Heart right ventricle (tissue), 16 donors: Measurements from ENCODE around the gene LRRC61. TPM values are rescaled to one million over a fixed set of nuclear protein-coding genes. Genes with fewer than 3 reads are reported as not detected.

ENCODE experiments used
- ATAC-seq, 8 donors: fragments of 200-7000 bp; cut with Tn5 transposase; one replicate each; pipeline ENCODE4 v1.9.1; 2020; ENCODE audit warnings: mild to moderate bottlenecking in 8 of 8, moderate library complexity in 8 of 8, moderate number of reproducible peaks in 1 of 8
- DNase-seq, 2 donors: peaks; one replicate each; pipeline ENCODE4 v3.0.0-alpha.2; 2020
- H3K27ac ChIP-seq, 10 donors: fragments of 200-600 bp; sonication (generic) in 2 of 10; one replicate each; pipeline versions ENCODE4 v1.5.0 to v1.8.0; 2020 to 2022; ENCODE audit warnings: mild to moderate bottlenecking in 3 of 10
- H3K27me3 ChIP-seq, 7 donors: fragments of 200-600 bp; one replicate each; pipeline ENCODE4 v1.8.0; 2021 to 2022; ENCODE audit warnings: mild to moderate bottlenecking in 2 of 7
- H3K36me3 ChIP-seq, 9 donors: fragments of 200-600 bp; sonication (generic) in 1 of 9; one replicate each; pipeline versions ENCODE4 v1.5.0 to v1.8.0; 2020 to 2022; ENCODE audit warnings: mild to moderate bottlenecking in 2 of 9
- H3K4me1 ChIP-seq, 9 donors: fragments of 200-600 bp; sonication (generic) in 1 of 9; one replicate each; pipeline versions ENCODE4 v1.5.0 to v1.8.0; 2020 to 2022; ENCODE audit warnings: mild to moderate bottlenecking in 4 of 9
- H3K4me3 ChIP-seq, 10 donors: fragments of 200-600 bp; sonication (generic) in 2 of 10; one replicate each; pipeline versions ENCODE4 v1.5.0 to v1.8.0; 2020 to 2022; ENCODE audit warnings: mild to moderate bottlenecking in 7 of 10, moderate library complexity in 2 of 10
- H3K9me3 ChIP-seq, 11 donors: fragments of 200-600 bp in 10 of 11; sonication (generic) in 2 of 11; one replicate each; pipeline versions ENCODE4 v1.5.0 to v1.8.0; 2013 to 2022; ENCODE audit warnings: mild to moderate bottlenecking in 2 of 11, control low read depth in 1 of 11, moderate library complexity in 1 of 11
- WGBS, 2 donors: extraction: QIAGEN DNeasy Blood & Tissue Kit; methylation state at CpG; one replicate each; pipeline ENCODE4 v1.1.7; 2013; ENCODE audit warnings: inconsistent platforms in 1 of 2; 5-methylcytosine and 5-hydroxymethylcytosine counted together
- intact Hi-C, 10 donors: fragments of 100-400 bp; cut with DNase I; formaldehyde crosslinking; loops; one replicate each; pipeline versions ENCODE4 v1.11.1 to v1.14.2; 2022
- polyA plus RNA-seq, 2 donors: library from polyadenylated mRNA; stranded (reverse); fragments of 200-250 nt; gene quantifications; one replicate each; pipeline ENCODE4 v1.2.3, GENCODE V29; 2013
- total RNA-seq, 10 donors: library from RNA; stranded (reverse); fragmentation: NEBNext Ultra II Directional in 3 of 10; extraction: Animal tissue kit (Norgen Biotek cat#: 25700) in 3 of 10; gene quantifications; one replicate each; pipeline versions ENCODE4 v1.2.1 to v1.2.4, GENCODE V29; 2021 to 2023
- TF ChIP-seq, protein P1 (sequence below), 9 donors: fragments of 200-600 bp; sonication (generic) in 2 of 9; IDR thresholded peaks; one replicate each; pipeline versions ENCODE4 v1.5.0 to v1.8.0; 2021 to 2022; ENCODE audit warnings: antibody characterized with exemption in 9 of 9, mild to moderate bottlenecking in 5 of 9, moderate library complexity in 1 of 9
- donor health status: Arrhythmogenic right ventricular cardiomyopathy.
- donor health status: ischemic (EF 13 %, LVEDD 7.1; RV severe dilation, severe dysfunction).
- donor health status: healthy with polysubstance abuse.
- donor health status: DM: no; HTN: yes; CAD: no.
- donor health status: DM: no; HTN: no; CAD: no.
- donor health status: ischemic (EF 25% LVEDD 6.9; RV normal size, moderate dysfunction).
- donor health status: ischemic (EF 25% LVEDD 5.7; RV mildly dilated, moderate dysfunction).
- donor health status: healthy.
- donor health status: DM: yes; HTN: yes; CAD: no.
- donor health status: Ischemic cardiomyopathy.
- donor health status: ischemic (EF 35%, LVEDD 5.7; RV mildly dilated, moderate dysfunction).
- donor health status: nonischemic (EF 11% LVEDD 7.7; RV severe dilation, severe dysfunction).
- donor health status: DM: yes; HTN: yes; CAD: no.
- donor health status: PGD.
- donor health status: ischemic (EF 29% LVEDD 5.4; RV normal size, mild dysfunction).
- donor health status: nonischemic (EF 23%, LVEDD 6.1; RV moderate dilation, normal function).

Gene LRRC61
- total and polyA plus RNA-seq, 12 donors = 1.2 to 6.4 (median 3.9) TPM

DNA sequence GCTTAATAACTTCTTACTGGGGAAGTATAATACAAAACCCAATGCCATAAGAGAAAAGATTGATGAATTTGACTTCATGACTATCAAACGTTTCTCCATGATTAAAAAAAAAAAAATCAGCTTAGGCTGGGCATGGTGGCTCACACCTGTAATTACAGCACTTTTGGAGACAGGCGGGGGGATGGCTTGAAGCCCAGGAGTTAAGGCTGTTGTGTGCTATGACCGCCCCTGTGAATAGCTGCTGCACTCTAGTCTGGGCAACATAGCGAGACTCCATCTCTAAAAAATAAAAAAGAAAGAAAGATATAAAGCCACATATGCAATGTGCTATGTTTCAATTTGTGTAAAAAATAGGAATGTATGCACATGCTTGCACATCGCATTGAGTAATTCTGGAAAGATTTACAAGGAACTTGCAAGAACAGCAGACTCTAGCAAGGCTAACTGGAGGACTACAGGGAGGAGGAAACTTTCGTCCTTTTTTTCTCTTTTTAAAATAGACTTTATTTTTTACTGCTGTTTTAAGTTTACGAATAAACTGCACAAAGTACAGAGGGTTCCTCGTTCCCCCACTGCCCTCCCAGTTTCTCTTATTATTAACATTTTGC lies 28.5 kb downstream of the LRRC61 start:
- TF ChIP-seq, protein P1, sequence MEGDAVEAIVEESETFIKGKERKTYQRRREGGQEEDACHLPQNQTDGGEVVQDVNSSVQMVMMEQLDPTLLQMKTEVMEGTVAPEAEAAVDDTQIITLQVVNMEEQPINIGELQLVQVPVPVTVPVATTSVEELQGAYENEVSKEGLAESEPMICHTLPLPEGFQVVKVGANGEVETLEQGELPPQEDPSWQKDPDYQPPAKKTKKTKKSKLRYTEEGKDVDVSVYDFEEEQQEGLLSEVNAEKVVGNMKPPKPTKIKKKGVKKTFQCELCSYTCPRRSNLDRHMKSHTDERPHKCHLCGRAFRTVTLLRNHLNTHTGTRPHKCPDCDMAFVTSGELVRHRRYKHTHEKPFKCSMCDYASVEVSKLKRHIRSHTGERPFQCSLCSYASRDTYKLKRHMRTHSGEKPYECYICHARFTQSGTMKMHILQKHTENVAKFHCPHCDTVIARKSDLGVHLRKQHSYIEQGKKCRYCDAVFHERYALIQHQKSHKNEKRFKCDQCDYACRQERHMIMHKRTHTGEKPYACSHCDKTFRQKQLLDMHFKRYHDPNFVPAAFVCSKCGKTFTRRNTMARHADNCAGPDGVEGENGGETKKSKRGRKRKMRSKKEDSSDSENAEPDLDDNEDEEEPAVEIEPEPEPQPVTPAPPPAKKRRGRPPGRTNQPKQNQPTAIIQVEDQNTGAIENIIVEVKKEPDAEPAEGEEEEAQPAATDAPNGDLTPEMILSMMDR (IDR thresholded peaks at IDR 0.05) = no peak
- H3K4me3 ChIP-seq = no peak overlapping the region
- peaks cover 0 to 15% (median 0%) of the 10 kb centered on the region in 7 donors for H3K27me3 ChIP-seq
- WGBS, 2 donors = 74 to 77% methylated on average over 8 of the region's 8 CpGs
- no peaks in the 10 kb centered on the region for H3K36me3 ChIP-seq
- DNase-seq = no peak
- no peaks in the 10 kb centered on the region for H3K9me3 ChIP-seq
- intact Hi-C loops = no loop called here
- ATAC-seq = no peak
- no peak overlapping the region for H3K27ac ChIP-seq
- peaks cover 0 to 3% (median 0%) of the 10 kb centered on the region in 9 donors for H3K4me1 ChIP-seq

DNA sequence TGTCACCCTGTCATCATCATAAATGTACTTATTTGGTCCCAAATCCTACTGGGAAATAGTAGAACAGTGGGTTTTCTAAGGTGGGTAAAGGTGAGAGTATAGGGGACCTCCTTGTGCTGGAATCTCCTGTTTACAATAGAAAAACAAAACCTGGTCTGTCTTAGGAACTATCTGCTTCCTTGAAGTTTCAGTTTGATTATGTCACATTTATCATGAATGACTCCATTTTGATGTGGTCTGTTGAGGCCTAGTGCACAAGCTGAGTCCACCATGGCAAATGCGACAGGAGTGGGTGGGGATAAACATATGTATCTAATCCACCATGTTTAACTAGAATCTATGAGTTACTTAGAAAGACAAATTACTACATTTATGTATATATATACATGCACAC lies 32.5 kb downstream of the LRRC61 start:
- Histone ChIP-seq H3K27me3 (no peaks in the 10 kb centered on the region), H3K36me3 (no peaks in the 10 kb centered on the region), H3K9me3 (no peaks in the 10 kb centered on the region), H3K27ac (no peak overlapping the region), H3K4me1 (peaks cover 0 to 14% (median 0%) of the 10 kb centered on the region in 9 donors), H3K4me3 (no peak overlapping the region)
- WGBS, 2 donors = 74 to 90% methylated on average over 1 of the region's 1 CpG
- intact Hi-C loops = loop anchor here in 8 of 10 donors (1.0 to 5.0 kb wide), 3 partner anchors 65 to 67 kb away; no protein-coding TSS in a partner anchor
- ATAC-seq (no peak), DNase-seq (no peak)
- TF ChIP-seq, protein P1 (IDR thresholded peaks at IDR 0.05) = no peak

DNA sequence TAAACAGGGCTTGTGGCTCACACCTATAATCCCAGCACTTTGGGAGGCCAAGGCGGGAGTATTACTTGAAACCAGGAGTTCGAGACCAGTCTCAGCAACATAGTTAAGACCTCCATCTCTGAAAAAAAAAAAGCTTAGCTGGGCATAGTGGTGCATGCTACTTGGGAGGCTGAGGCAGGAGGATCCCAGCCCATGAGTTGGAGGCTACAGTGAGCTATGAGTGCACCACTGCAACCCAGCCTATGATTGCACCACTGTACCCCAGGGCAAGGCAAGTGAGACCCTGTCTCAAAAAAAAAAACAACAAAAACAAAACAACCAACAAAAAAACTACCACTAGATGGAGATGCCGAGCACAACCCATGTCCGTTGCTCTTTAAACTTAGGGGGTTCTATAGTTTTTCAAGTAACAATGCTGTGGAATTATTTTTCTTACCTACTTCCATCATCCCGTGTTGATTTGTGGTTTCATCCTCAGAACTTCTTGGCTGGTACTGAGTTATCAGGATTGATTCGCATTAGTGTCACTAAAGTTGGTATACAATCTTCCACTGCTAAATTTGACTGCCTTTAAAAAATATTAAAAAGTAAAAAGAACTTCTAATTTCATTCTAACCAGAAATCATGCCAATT lies 33.2 kb downstream of the LRRC61 start:
- TF ChIP-seq, protein P1 (IDR thresholded peaks at IDR 0.05) = peak; percentile 39 to 79 (median 71)
- H3K36me3 ChIP-seq = no peaks in the 10 kb centered on the region
- ATAC-seq (peak in 1 of 8 donors; percentile 19), DNase-seq (no peak)
- intact Hi-C loops = loop anchor here in 8 of 10 donors (1.0 to 5.0 kb wide), 3 partner anchors 64 to 66 kb away; no protein-coding TSS in a partner anchor
- WGBS, 2 donors = 31 to 34% methylated on average over 6 of the region's 6 CpGs
- no peaks in the 10 kb centered on the region for H3K27me3 ChIP-seq
- no peak overlapping the region for H3K4me3 ChIP-seq
- H3K27ac ChIP-seq = no peak overlapping the region
- H3K4me1 ChIP-seq = peaks cover 0 to 14% (median under 1%) of the 10 kb centered on the region in 9 donors
- H3K9me3 ChIP-seq = no peaks in the 10 kb centered on the region

DNA sequence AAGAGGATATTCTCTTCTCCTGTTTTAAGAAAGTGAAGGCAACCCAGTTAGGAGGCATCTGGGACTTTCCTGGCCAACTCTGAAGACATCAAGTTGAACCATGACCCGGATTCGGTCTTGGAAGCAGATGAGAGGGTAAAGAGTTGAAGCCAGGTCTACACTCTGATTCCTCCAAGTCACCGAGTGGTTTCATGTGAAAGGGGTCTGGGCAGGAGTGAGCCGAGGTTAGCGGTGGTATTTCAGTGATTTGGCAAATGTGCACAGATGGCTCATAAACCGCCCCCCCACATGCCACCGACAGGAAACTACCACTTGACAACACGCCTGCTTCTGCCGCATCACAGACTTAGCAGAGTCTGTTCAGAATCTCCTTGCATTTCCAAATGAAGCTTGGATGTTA lies 34.1 kb downstream of the LRRC61 start:
- intact Hi-C loops = loop anchor here in 5 of 10 donors (2.0 to 5.0 kb wide), 2 partner anchors 64 to 65 kb away; no protein-coding TSS in a partner anchor
- no peak overlapping the region for H3K27ac ChIP-seq

More for the DNA sequence above, 34.1 kb downstream of the LRRC61 start:
- no peaks in the 10 kb centered on the region for H3K27me3 ChIP-seq
- 69 to 72% methylated on average over 9 of the region's 9 CpGs for WGBS, 2 donors
- TF ChIP-seq, protein P1 (IDR thresholded peaks at IDR 0.05) = no peak
- H3K9me3 ChIP-seq = no peaks in the 10 kb centered on the region
- peaks cover 0 to 14% (median 3%) of the 10 kb centered on the region in 9 donors for H3K4me1 ChIP-seq
- ATAC-seq = no peak
- no peaks in the 10 kb centered on the region for H3K36me3 ChIP-seq
- no peak for DNase-seq
- H3K4me3 ChIP-seq = no peak overlapping the region
